ENCODE results near the gene CDC42BPB. TPM values are rescaled to one million over a fixed set of nuclear protein-coding genes. Genes with fewer than 3 reads are reported as not detected.

The CDC42BPB gene
- total and polyA plus RNA-seq, 2 of the 13 experiments (the other 11 are each of a cell fraction or from before 2014, with no cell fraction given): 19.7 to 32.3 TPM

- Histone ChIP-seq H4K20me1 (ENCODE audit: insufficient read depth, low read length) (no peaks in the 10 kb centered on the region), H3K9ac (ENCODE audit: insufficient read depth, low read depth, low read length) (no peak overlapping the region), H3K27ac (ENCODE audit: extremely low read length, insufficient read depth, low read length) (no peak overlapping the region), H3K4me2 (ENCODE audit: low read depth, low read length) (no peak overlapping the region), H3K4me3 (replicated peaks in 1 of 3; ENCODE audit: insufficient read depth in 1 of 3, low read depth in 2 of 3, low read length in 3 of 3) (no peak overlapping the region), H3K4me1 (ENCODE audit: insufficient read depth, low read length) (peaks cover 9% of the 10 kb centered on the region; the same call in 1 of the 2 replicates), H3K79me2 (ENCODE audit: insufficient read depth, low read length) (no peaks in the 10 kb centered on the region), H3K27me3 (ENCODE audit: control insufficient read depth in 1 of 2, insufficient read depth in 2 of 2, low read length in 2 of 2) (no peaks in the 10 kb centered on the region), H3K36me3 (replicated peaks in 1 of 2; ENCODE audit: control insufficient read depth in 1 of 2, insufficient read depth in 2 of 2, low read length in 2 of 2) (peaks cover 0 to 3% of the 10 kb centered on the region in 2 experiments; a peak in 2 of 5 replicates), H3K9me3 (ENCODE audit: low read length) (no peaks in the 10 kb centered on the region), H2AFZ (ENCODE audit: low read length) (no peak overlapping the region)
- CTCF ChIA-PET (ENCODE audit: low intra/inter-chr PET ratio, low total read pairs): no interaction called here
- WGBS (ENCODE audit: low lambda C conversion rate): 97% methylated on average over 46 of the region's 74 CpGs
- in situ Hi-C loops (cut with HindIII; ENCODE audit: extremely low pct_ligation_motif_present, low pct_unique_long_range_greater_than_20kb) (no loop called here), intact Hi-C loops (cut with micrococcal nuclease; ENCODE audit: unreplicated experiment) (no loop called here)
- no peak for TF ChIP-seq HBP1 (CRISPR knock-in tag; IDR thresholded peaks at IDR 0.05; ENCODE audit: low read depth)
- no peak for TF ChIP-seq ZFP91 (CRISPR knock-in tag; IDR thresholded peaks at IDR 0.05; ENCODE audit: borderline replicate concordance)
- no peak for TF ChIP-seq TBP (CRISPR knock-in tag; IDR thresholded peaks at IDR 0.05)
- TF ChIP-seq PLRG1 (conservative IDR thresholded peaks at IDR 0.05): no peak
- no peak for TF ChIP-seq MED8 (CRISPR knock-in tag; IDR thresholded peaks at IDR 0.05; ENCODE audit: insufficient replicate concordance)
- no peak for TF ChIP-seq ZNF296 (CRISPR knock-in tag; conservative IDR thresholded peaks at IDR 0.05)
- no peak for TF ChIP-seq ZNF446 (CRISPR knock-in tag; IDR thresholded peaks at IDR 0.05)
- TF ChIP-seq MED1 (CRISPR knock-in tag; IDR thresholded peaks at IDR 0.05): no peak
- no peak for ATAC-seq
- no peak for FAIRE-seq
- no peak for DNase-seq (ENCODE audit: low spot score)
- BruUV-seq (replicated peaks): no TSS peak
- POLR2A ChIA-PET: no interaction called here
Observed at GRCh38 chr14:102930138-102930752, 127.1 kb downstream of the CDC42BPB start.
